IMR-90 (cell line): ENCODE data around the gene TSPAN3.

Source experiments
- CEBPB ChIP-seq: IDR thresholded peaks from 2 replicates; pipeline ENCODE4 v1.6.1; 2012; ENCODE audit warnings: low read depth, low read length, improper control_type of control experiment
- CHD1 ChIP-seq: IDR thresholded peaks from 2 replicates; pipeline ENCODE4 v1.6.1; 2012; ENCODE audit warnings: low read depth, low read length, improper control_type of control experiment
- CTCF ChIP-seq: conservative IDR thresholded peaks from 2 replicates; pipeline ENCODE4 v1.5.1; 2012; ENCODE audit warnings: mild to moderate bottlenecking, low read depth, low read length, improper control_type of control experiment
- MAFK ChIP-seq: IDR thresholded peaks from 2 replicates; pipeline ENCODE4 v1.6.1; 2012; ENCODE audit warnings: low read depth, low read length, improper control_type of control experiment
- MAZ ChIP-seq: IDR thresholded peaks from 2 replicates; pipeline ENCODE4 v1.6.1; 2012; ENCODE audit warnings: low read depth, mild to moderate bottlenecking, low read length, improper control_type of control experiment, moderate library complexity, borderline replicate concordance
- MXI1 ChIP-seq: IDR thresholded peaks from 2 replicates; pipeline ENCODE4 v1.6.1; 2012; ENCODE audit warnings: low read depth, mild to moderate bottlenecking, low read length, moderate library complexity, borderline replicate concordance
- POLR2A ChIP-seq: IDR thresholded peaks from 2 replicates; pipeline ENCODE4 v1.6.1; 2012; ENCODE audit warnings: mild to moderate bottlenecking, low read depth, low read length
- RAD21 ChIP-seq: IDR thresholded peaks from 2 replicates; pipeline ENCODE4 v1.6.1; 2012; ENCODE audit warnings: low read length, improper control_type of control experiment
- RCOR1 ChIP-seq: IDR thresholded peaks from 2 replicates; pipeline ENCODE4 v1.6.1; 2012; ENCODE audit warnings: mild to moderate bottlenecking, low read length, improper control_type of control experiment; ENCODE audit not compliant: insufficient replicate concordance
- RFX5 ChIP-seq: IDR thresholded peaks from 2 replicates; pipeline ENCODE4 v1.8.0; 2012; ENCODE audit warnings: low read depth, mild to moderate bottlenecking, low read length, moderate library complexity
- SMC3 ChIP-seq: fragments of 150-350 bp; IDR thresholded peaks from 2 replicates; pipeline ENCODE4 v1.6.1; 2016; ENCODE audit warnings: low read depth, mild to moderate bottlenecking, antibody characterized with exemption, low read length, moderate library complexity
- USF2 ChIP-seq: fragments of 150-350 bp; IDR thresholded peaks from 2 replicates; pipeline ENCODE4 v1.6.1; 2017; ENCODE audit warnings: mild to moderate bottlenecking, antibody characterized with exemption, low read length, low read depth
- TF ChIP-seq, protein P1 (sequence below): fragments of 150-350 bp; IDR thresholded peaks from 2 replicates; pipeline ENCODE4 v1.6.1; 2016; ENCODE audit warnings: low read depth, mild to moderate bottlenecking, low read length, moderate library complexity, borderline replicate concordance

GRCh38 chr15:77063249-77063648, 7.7 kb downstream of the TSPAN3 start:
- no peak for TF ChIP-seq CTCF
- TF ChIP-seq USF2 = no peak
- no peak for TF ChIP-seq POLR2A
- TF ChIP-seq RFX5 = no peak
- TF ChIP-seq RCOR1 = no peak
- TF ChIP-seq MAZ = no peak
- TF ChIP-seq MXI1 = no peak
- TF ChIP-seq MAFK = no peak
- no peak for TF ChIP-seq CHD1
- no peak for TF ChIP-seq CEBPB
- no peak for TF ChIP-seq RAD21
- TF ChIP-seq, protein P1, sequence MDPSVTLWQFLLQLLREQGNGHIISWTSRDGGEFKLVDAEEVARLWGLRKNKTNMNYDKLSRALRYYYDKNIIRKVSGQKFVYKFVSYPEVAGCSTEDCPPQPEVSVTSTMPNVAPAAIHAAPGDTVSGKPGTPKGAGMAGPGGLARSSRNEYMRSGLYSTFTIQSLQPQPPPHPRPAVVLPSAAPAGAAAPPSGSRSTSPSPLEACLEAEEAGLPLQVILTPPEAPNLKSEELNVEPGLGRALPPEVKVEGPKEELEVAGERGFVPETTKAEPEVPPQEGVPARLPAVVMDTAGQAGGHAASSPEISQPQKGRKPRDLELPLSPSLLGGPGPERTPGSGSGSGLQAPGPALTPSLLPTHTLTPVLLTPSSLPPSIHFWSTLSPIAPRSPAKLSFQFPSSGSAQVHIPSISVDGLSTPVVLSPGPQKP = no peak
- TF ChIP-seq SMC3 = no peak
